Fibroblast of lung (primary cell): ENCODE measurements around the gene USP36. TPM values are rescaled to one million over a fixed set of nuclear protein-coding genes. Genes with fewer than 3 reads are reported as not detected.
A peak's percentile ranks its signal among the peaks of the same experiment; 100 is the strongest.

Source experiments
- DNase-seq, 2 donors: peaks; one replicate each; pipeline versions ENCODE4 v3.0.0 to v3.0.0-alpha.2; 2010; ENCODE audit warnings: low read depth in 2 of 2
- H2AFZ ChIP-seq: 2 replicates; pipeline ENCODE4 v1.5.1; 2012; ENCODE audit warnings: low read length, control low read depth, inconsistent platforms
- H3K27ac ChIP-seq: 2 replicates; pipeline ENCODE4 v1.5.1; 2011; ENCODE audit warnings: low read length, control low read depth; ENCODE audit not compliant: insufficient read depth
- H3K27me3 ChIP-seq: 2 replicates; pipeline ENCODE4 v1.5.1; 2011; ENCODE audit warnings: mild to moderate bottlenecking, low read length; ENCODE audit not compliant: control insufficient read depth, insufficient read depth
- H3K36me3 ChIP-seq: 2 replicates; pipeline ENCODE4 v1.5.1; 2011; ENCODE audit warnings: low read length; ENCODE audit not compliant: control insufficient read depth, insufficient read depth
- H3K4me1 ChIP-seq: 2 replicates; pipeline ENCODE4 v1.5.1; 2011; ENCODE audit warnings: low read length; ENCODE audit not compliant: control insufficient read depth, insufficient read depth; ENCODE audit errors: extremely low read depth
- H3K4me2 ChIP-seq: 2 replicates; pipeline ENCODE4 v1.5.1; 2011; ENCODE audit warnings: low read length, control low read depth; ENCODE audit not compliant: insufficient read depth; ENCODE audit errors: extremely low read depth
- H3K4me3 ChIP-seq, 4 experiments: fragments of 200-600 bp in 1 of 4; sonication (generic) in 1 of 4; replicated peaks in 1 of 4; 2 replicates each; pipeline ENCODE4 v1.5.1; 2011 to 2016; ENCODE audit warnings: low read length in 4 of 4, low read depth in 3 of 4, mild to moderate bottlenecking in 3 of 4, control low read depth in 2 of 4, inconsistent platforms in 1 of 4, mixed read lengths in 1 of 4; ENCODE audit not compliant: insufficient read depth in 1 of 4; ENCODE audit errors: control extremely low read depth in 1 of 4
- H3K79me2 ChIP-seq: 2 replicates; pipeline ENCODE4 v1.5.1; 2012; ENCODE audit warnings: mild to moderate bottlenecking, low read length, inconsistent platforms; ENCODE audit not compliant: control insufficient read depth, insufficient read depth
- H3K9ac ChIP-seq: 2 replicates; pipeline ENCODE4 v1.5.1; 2011; ENCODE audit warnings: mild to moderate bottlenecking, low read length, control low read depth; ENCODE audit not compliant: insufficient read depth
- H3K9me3 ChIP-seq: 2 replicates; pipeline ENCODE4 v1.5.1; 2012; ENCODE audit warnings: low read depth, low read length; ENCODE audit not compliant: control insufficient read depth, insufficient read depth
- H4K20me1 ChIP-seq: 2 replicates; pipeline ENCODE4 v1.5.1; 2011; ENCODE audit warnings: low read length; ENCODE audit not compliant: control insufficient read depth, insufficient read depth; ENCODE audit errors: extremely low read depth
- CTCF ChIP-seq, 2 donors: IDR thresholded peaks in 1 of 2; conservative IDR thresholded peaks in 1 of 2; 1 replicate in 1 of 2; 2 replicates in 1 of 2; pipeline ENCODE4 v1.5.1; 2011 to 2012; ENCODE audit warnings: low read length in 2 of 2, control low read depth in 1 of 2, inconsistent platforms in 1 of 2, low read depth in 1 of 2, mild to moderate bottlenecking in 1 of 2
- EZH2 ChIP-seq: IDR thresholded peaks from 2 replicates; pipeline ENCODE4 v1.5.1; 2012; ENCODE audit warnings: low read length, control low read depth, mild to moderate bottlenecking; ENCODE audit errors: missing control alignments
- polyA plus RNA-seq, 2 donors: library from polyadenylated mRNA; depleted of rRNA in 1 of 2; stranded (reverse) in 1 of 2; unstranded in 1 of 2; fragments of >200 nt; gene quantifications; 2 replicates each; pipeline ENCODE4 v1.2.1, GENCODE V29; 2011 to 2012; ENCODE audit warnings: missing spikeins in 1 of 2
- total RNA-seq: library from RNA; depleted of rRNA; stranded (reverse); fragments of >200 nt; gene quantifications from 2 replicates; pipeline ENCODE4 v1.2.1, GENCODE V29; 2014

The USP36 gene
- total and polyA plus RNA-seq, 2 donors (not counting 1 experiment from before 2014, with no cell fraction given): 15.4 to 18.3 TPM

DNA sequence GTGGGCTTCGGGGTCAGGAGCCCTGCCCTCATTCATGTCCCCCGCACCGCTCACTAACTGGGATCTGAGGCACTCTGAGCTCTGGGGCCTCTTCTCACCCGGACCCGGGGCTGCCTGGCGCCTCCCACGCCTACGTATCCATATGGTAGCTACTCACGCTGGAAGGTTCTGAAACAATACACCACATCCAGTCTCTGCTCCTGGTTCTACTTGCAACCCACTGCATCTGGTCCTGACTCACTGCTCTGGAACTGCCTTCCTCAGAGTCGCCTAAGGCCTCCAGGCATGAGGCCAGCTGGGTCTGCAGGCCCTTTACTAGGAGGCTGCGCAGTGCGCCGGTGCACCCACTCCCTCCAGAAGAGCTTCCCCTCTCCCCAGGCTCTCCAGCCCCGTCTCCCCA, 18.1 kb downstream of the USP36 start:
- Histone ChIP-seq H3K27me3 (no peaks in the 10 kb centered on the region), H4K20me1 (no peaks in the 10 kb centered on the region), H3K4me3 (no peak overlapping the region), H3K4me2 (no peak overlapping the region), H3K9ac (no peak overlapping the region), H3K27ac (peak overlapping the region; percentile 52), H2AFZ (no peak overlapping the region), H3K36me3 (peaks cover 38% of the 10 kb centered on the region), H3K4me1 (peaks cover 8% of the 10 kb centered on the region), H3K79me2 (peaks cover 8% of the 10 kb centered on the region), H3K9me3 (no peaks in the 10 kb centered on the region)
- DNase-seq: peak; percentile 99 to 100
- TF ChIP-seq EZH2 (no peak), CTCF (conservative IDR thresholded peaks at IDR 0.05 in 1 of 2, IDR thresholded peaks at IDR 0.05 in 1 of 2; ENCODE audit: low read depth in 1 of 2, low read length in 2 of 2) (no peak)

DNA sequence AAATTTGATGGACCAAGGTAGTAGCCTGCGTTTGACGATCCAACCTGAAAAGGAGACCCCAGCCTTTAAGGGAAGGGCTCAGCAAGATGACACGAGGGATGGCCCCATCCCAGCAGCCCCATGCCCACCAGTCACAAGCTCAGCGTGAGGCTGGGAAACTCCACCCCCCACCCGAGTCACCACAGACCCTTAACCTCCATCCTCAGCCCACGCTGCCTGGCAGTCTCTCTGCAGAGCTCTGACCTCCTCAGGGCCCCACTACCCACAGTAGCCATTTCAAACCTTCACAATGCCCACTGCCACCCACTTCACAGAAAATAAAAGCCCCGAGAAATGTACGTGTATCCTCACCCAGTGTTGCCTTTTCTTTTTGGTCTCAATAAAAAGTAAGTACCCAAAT, 18.7 kb downstream of the USP36 start:
- Histone ChIP-seq H3K9me3 (no peaks in the 10 kb centered on the region), H3K79me2 (peaks cover 8% of the 10 kb centered on the region), H3K4me3 (no peak overlapping the region), H3K4me1 (peaks cover 8% of the 10 kb centered on the region), H3K27me3 (no peaks in the 10 kb centered on the region), H3K27ac (peak overlapping the region; percentile 50), H2AFZ (no peak overlapping the region), H3K9ac (no peak overlapping the region), H4K20me1 (no peaks in the 10 kb centered on the region), H3K36me3 (peaks cover 36% of the 10 kb centered on the region), H3K4me2 (no peak overlapping the region)
- no peak for TF ChIP-seq CTCF (conservative IDR thresholded peaks at IDR 0.05 in 1 of 2, IDR thresholded peaks at IDR 0.05 in 1 of 2; ENCODE audit: low read depth in 1 of 2, low read length in 2 of 2)
- TF ChIP-seq EZH2: no peak
- DNase-seq: peak; percentile 35 to 50

- Histone ChIP-seq H3K4me1 (peaks cover 8% of the 10 kb centered on the region), H3K79me2 (peaks cover 8% of the 10 kb centered on the region), H3K27ac (no peak overlapping the region), H3K4me3 (no peak overlapping the region), H2AFZ (no peak overlapping the region), H4K20me1 (no peaks in the 10 kb centered on the region), H3K9ac (no peak overlapping the region), H3K36me3 (peaks cover 34% of the 10 kb centered on the region), H3K27me3 (no peaks in the 10 kb centered on the region), H3K4me2 (no peak overlapping the region), H3K9me3 (no peaks in the 10 kb centered on the region)
- DNase-seq: no peak
- no peak for TF ChIP-seq EZH2
- no peak for TF ChIP-seq CTCF (conservative IDR thresholded peaks at IDR 0.05 in 1 of 2, IDR thresholded peaks at IDR 0.05 in 1 of 2; ENCODE audit: low read depth in 1 of 2, low read length in 2 of 2)
These were observed 19.8 kb downstream of the USP36 start for GRCh38 chr17:78820841-78821240.
